Neural cell (in vitro differentiated cells): Measurements from ENCODE around the gene MRPL34. TPM values are rescaled to one million over a fixed set of nuclear protein-coding genes. Genes with fewer than 3 reads are reported as not detected.

ENCODE experiments used
- H2AFZ ChIP-seq: fragments of 200-600, 300-800 bp; sonication (generic), shearing (Covaris generic); 2 replicates; pipeline ENCODE4 v1.6.0; 2014; ENCODE audit warnings: low read depth, mild to moderate bottlenecking, antibody characterized with exemption, low read length, moderate library complexity
- H3F3A ChIP-seq: fragments of 200-600 bp; shearing (Covaris generic); 2 replicates; pipeline ENCODE4 v1.6.1; 2016; ENCODE audit warnings: mild to moderate bottlenecking, moderate library complexity, mixed read lengths, antibody characterized with exemption, low read length; ENCODE audit not compliant: insufficient read depth, poor library complexity, severe bottlenecking
- H3K27ac ChIP-seq: fragments of 200-600, 300-800 bp; sonication (generic), shearing (Covaris generic); 2 replicates; pipeline ENCODE4 v1.5.1; 2014; ENCODE audit warnings: mild to moderate bottlenecking, low read length, moderate library complexity
- H3K27me3 ChIP-seq: fragments of 300-800, 200-600 bp; sonication (generic), shearing (Covaris generic); 2 replicates; pipeline ENCODE4 v1.6.0; 2014; ENCODE audit warnings: mild to moderate bottlenecking, low read depth, low read length, moderate library complexity; ENCODE audit not compliant: insufficient read depth
- H3K36me3 ChIP-seq: fragments of 300-800, 200-600 bp; sonication (generic), shearing (Covaris generic); 2 replicates; pipeline ENCODE4 v1.5.1; 2014; ENCODE audit warnings: mild to moderate bottlenecking, antibody characterized with exemption, low read length, moderate library complexity; ENCODE audit not compliant: insufficient read depth
- H3K4me2 ChIP-seq: fragments of 300-800, 200-600 bp; sonication (generic), shearing (Covaris generic); 2 replicates; pipeline ENCODE4 v1.6.0; 2014; ENCODE audit warnings: mild to moderate bottlenecking, low read length
- H3K4me3 ChIP-seq: fragments of 300-800, 200-600 bp; sonication (generic), shearing (Covaris generic); 2 replicates; pipeline ENCODE4 v1.5.1; 2014; ENCODE audit warnings: mild to moderate bottlenecking, low read length, moderate library complexity
- H3K79me2 ChIP-seq: fragments of 200-600 bp; shearing (Covaris generic); replicated peaks from 2 replicates; pipeline ENCODE4 v1.6.0; 2014; ENCODE audit warnings: mild to moderate bottlenecking, low read length, moderate library complexity; ENCODE audit not compliant: insufficient read depth
- H3K9ac ChIP-seq: fragments of 300-800, 200-600 bp; sonication (generic), shearing (Covaris generic); 2 replicates; pipeline ENCODE4 v1.6.1; 2016; ENCODE audit warnings: mild to moderate bottlenecking, low read length, mixed read lengths
- H3K9me2 ChIP-seq: fragments of 200-600 bp; shearing (Covaris generic); 2 replicates; pipeline ENCODE4 v1.6.1; 2016; ENCODE audit warnings: mild to moderate bottlenecking, low read length, mixed read lengths; ENCODE audit not compliant: insufficient read depth
- H3K9me3 ChIP-seq: fragments of 200-600, 300-800 bp; sonication (generic), shearing (Covaris generic); 2 replicates; pipeline ENCODE4 v1.6.1; 2016; ENCODE audit warnings: mild to moderate bottlenecking, mixed run types, low read length, moderate library complexity, mixed read lengths
- H4K20me1 ChIP-seq: fragments of 200-600 bp; shearing (Covaris generic); 2 replicates; pipeline ENCODE4 v1.6.1; 2016; ENCODE audit warnings: mild to moderate bottlenecking, mixed run types; ENCODE audit not compliant: insufficient read depth
- CTCF ChIP-seq: fragments of 450-650 bp; IDR thresholded peaks from 2 replicates; pipeline ENCODE4 v1.5.1; 2014; ENCODE audit warnings: antibody characterized with exemption, mild to moderate bottlenecking, moderate library complexity; ENCODE audit not compliant: poor library complexity, severe bottlenecking
- EP300 ChIP-seq: fragments of 450-650 bp; conservative IDR thresholded peaks from 2 replicates; pipeline ENCODE4 v1.6.1; 2014; ENCODE audit warnings: antibody characterized with exemption, mild to moderate bottlenecking, moderate library complexity; ENCODE audit not compliant: poor library complexity, severe bottlenecking
- EZH2 ChIP-seq: fragments of 200-600, 300-800 bp; shearing (Covaris generic), sonication (generic); IDR thresholded peaks from 2 replicates; pipeline ENCODE4 v1.6.1; 2014; ENCODE audit warnings: antibody characterized with exemption, low read length, borderline replicate concordance, mild to moderate bottlenecking; ENCODE audit not compliant: insufficient read depth, poor library complexity, severe bottlenecking
- MXI1 ChIP-seq: fragments of 450-650 bp; conservative IDR thresholded peaks from 2 replicates; pipeline ENCODE4 v1.6.1; 2014; ENCODE audit warnings: antibody characterized with exemption, mild to moderate bottlenecking; ENCODE audit not compliant: poor library complexity, severe bottlenecking
- POLR2AphosphoS5 ChIP-seq: IDR thresholded peaks from 2 replicates; pipeline ENCODE4 v1.6.1; 2012
- RAD21 ChIP-seq: fragments of 450-650 bp; conservative IDR thresholded peaks from 2 replicates; pipeline ENCODE4 v1.6.1; 2014; ENCODE audit warnings: antibody characterized with exemption, mild to moderate bottlenecking, moderate library complexity
- REST ChIP-seq: IDR thresholded peaks from 2 replicates; pipeline ENCODE4 v1.6.1; 2012; ENCODE audit warnings: borderline replicate concordance
- SMC3 ChIP-seq: fragments of 450-650 bp; conservative IDR thresholded peaks from 2 replicates; pipeline ENCODE4 v1.6.1; 2014; ENCODE audit warnings: antibody characterized with exemption, mild to moderate bottlenecking, moderate library complexity; ENCODE audit not compliant: poor library complexity
- TAF1 ChIP-seq: IDR thresholded peaks from 2 replicates; pipeline ENCODE4 v1.6.1; 2012; ENCODE audit warnings: low read depth
- polyA plus RNA-seq: library from polyadenylated mRNA; depleted of rRNA; stranded (reverse); fragments of >200 nt; gene quantifications from 2 replicates; pipeline ENCODE4 v1.2.3, GENCODE V29; 2014

MRPL34 gene
- polyA plus RNA-seq, 1 donor from 2014 or later, result 61.7 TPM

- H3K9me2 ChIP-seq, result no peaks in the 10 kb centered on the region
- no peak overlapping the region for H3K27ac ChIP-seq
- H3K4me2 ChIP-seq, result no peak overlapping the region
- H3K36me3 ChIP-seq, result no peaks in the 10 kb centered on the region
- H3K27me3 ChIP-seq, result peaks cover 12% of the 10 kb centered on the region
- H4K20me1 ChIP-seq, result no peaks in the 10 kb centered on the region
- H3K9ac ChIP-seq, result no peak overlapping the region
- no peaks in the 10 kb centered on the region for H3F3A ChIP-seq
- H3K79me2 ChIP-seq, result no peaks in the 10 kb centered on the region
- H2AFZ ChIP-seq, result no peak overlapping the region
- TF ChIP-seq POLR2AphosphoS5 (no peak), CTCF (no peak), TAF1 (no peak), SMC3 (no peak)
- no peaks in the 10 kb centered on the region for H3K9me3 ChIP-seq
- H3K4me3 ChIP-seq, result no peak overlapping the region
These were observed 19.4 kb upstream of the MRPL34 start for GRCh38 chr19:17286263-17286662.

- Histone ChIP-seq H3K4me3 (no peak overlapping the region), H3K9me3 (no peaks in the 10 kb centered on the region), H2AFZ (no peak overlapping the region), H3K79me2 (no peaks in the 10 kb centered on the region), H3F3A (no peaks in the 10 kb centered on the region), H3K27ac (no peak overlapping the region), H3K4me2 (no peak overlapping the region), H3K36me3 (no peaks in the 10 kb centered on the region), H4K20me1 (no peaks in the 10 kb centered on the region), H3K9me2 (no peaks in the 10 kb centered on the region), H3K27me3 (peaks cover 8% of the 10 kb centered on the region), H3K9ac (no peak overlapping the region)
- no peak for TF ChIP-seq CTCF
- no peak for TF ChIP-seq SMC3
- no peak for TF ChIP-seq REST
- TF ChIP-seq EP300, result no peak
- TF ChIP-seq RAD21, result no peak
- no peak for TF ChIP-seq MXI1
- no peak for TF ChIP-seq TAF1
- TF ChIP-seq POLR2AphosphoS5, result no peak
- no peak for TF ChIP-seq EZH2
These were observed 18.9 kb upstream of the MRPL34 start for GRCh38 chr19:17286752-17287151.
